ENCODE measurements around the gene UBXN1. TPM values are rescaled to one million over a fixed set of nuclear protein-coding genes. Genes with fewer than 3 reads are reported as not detected.
"Not testable (repeated sequence)": the region's sequence is repeated elsewhere in the genome, so short reads cannot be mapped to it uniquely, and the experiment has no call there.

The UBXN1 gene
- total and polyA plus RNA-seq, 9 donors: 81.6 to 170 (median 162) TPM

- peak; percentile 100 for DNase-seq
- Histone ChIP-seq H3K4me1 (ENCODE audit: control insufficient read depth, insufficient read depth, low read length) (peaks cover 43% of the 10 kb centered on the region), H3K9me3 (replicated peaks; ENCODE audit: control insufficient read depth, low read depth, low read length) (no peaks in the 10 kb centered on the region), H3K27ac (ENCODE audit: low read length) (peak overlapping the region; percentile 86), H3K27me3 (ENCODE audit: control insufficient read depth, insufficient read depth, low read length) (no peaks in the 10 kb centered on the region), H3K36me3 (ENCODE audit: control insufficient read depth, insufficient read depth, low read length) (peaks cover 43% of the 10 kb centered on the region), H3K4me3 (ENCODE audit: low read length) (peak overlapping the region; percentile 57)
- 3% methylated on average over 28 of the region's 47 CpGs for WGBS (ENCODE audit: insufficient coverage)
These were observed 30.6 kb upstream of the UBXN1 start for GRCh38 chr11:62709247-62710000.

- no peaks in the 10 kb centered on the region for H3K27me3 ChIP-seq (ENCODE audit: control insufficient read depth, insufficient read depth, low read length)
- peak overlapping the region; percentile 57 for H3K4me3 ChIP-seq (ENCODE audit: low read length)
- H3K4me1 ChIP-seq (ENCODE audit: control insufficient read depth, insufficient read depth, low read length): peaks cover 43% of the 10 kb centered on the region
- peaks cover 38% of the 10 kb centered on the region for H3K36me3 ChIP-seq (ENCODE audit: control insufficient read depth, insufficient read depth, low read length)
- no peaks in the 10 kb centered on the region for H3K9me3 ChIP-seq (replicated peaks; ENCODE audit: control insufficient read depth, low read depth, low read length)
- peak overlapping the region; percentile 86 for H3K27ac ChIP-seq (ENCODE audit: low read length)
- no CpG with 5 or more reads among the region's 7 CpGs for WGBS (ENCODE audit: insufficient coverage)
- DNase-seq: no peak
These were observed 29.9 kb upstream of the UBXN1 start for GRCh38 chr11:62708793-62709192.

GRCh38 chr11:62708392-62708791 lies 29.5 kb upstream of the UBXN1 start:
- 80% methylated on average over 5 of the region's 5 CpGs for WGBS (ENCODE audit: insufficient coverage)
- Histone ChIP-seq H3K4me1 (ENCODE audit: control insufficient read depth, insufficient read depth, low read length) (peaks cover 43% of the 10 kb centered on the region), H3K36me3 (ENCODE audit: control insufficient read depth, insufficient read depth, low read length) (peaks cover 34% of the 10 kb centered on the region), H3K27me3 (ENCODE audit: control insufficient read depth, insufficient read depth, low read length) (no peaks in the 10 kb centered on the region), H3K27ac (ENCODE audit: low read length) (peak overlapping the region; percentile 86), H3K9me3 (replicated peaks; ENCODE audit: control insufficient read depth, low read depth, low read length) (no peaks in the 10 kb centered on the region), H3K4me3 (ENCODE audit: low read length) (peak overlapping the region; percentile 57)
- no peak for DNase-seq

- 71% methylated on average over 5 of the region's 10 CpGs for whole genome bisulfite sequencing (ENCODE audit: insufficient coverage)
- Histone ChIP-seq H3K4me1 (ENCODE audit: control insufficient read depth, insufficient read depth, low read length) (peaks cover 43% of the 10 kb centered on the region), H3K27ac (ENCODE audit: low read length) (peak within 1 kb of the TSS; percentile 87), H3K9me3 (replicated peaks; ENCODE audit: control insufficient read depth, low read depth, low read length) (no peaks in the 10 kb centered on the region), H3K27me3 (ENCODE audit: control insufficient read depth, insufficient read depth, low read length) (no peaks in the 10 kb centered on the region), H3K4me3 (ENCODE audit: low read length) (peak within 1 kb of the TSS; percentile 92), H3K36me3 (ENCODE audit: control insufficient read depth, insufficient read depth, low read length) (peaks cover 29% of the 10 kb centered on the region)
- peak; percentile 46 for DNase-seq
These were observed 28.5 kb upstream of the UBXN1 start, which contains the start of the genes BSCL2 and GNG3 for GRCh38 chr11:62707277-62707861. BSCL2 (minus strand) TSS chr11:62707424; CDS start chr11:62707195, 229 bp downstream. GNG3 (plus strand) TSS chr11:62707676; CDS start chr11:62708296, 620 bp downstream.

GRCh38 chr11:62706850-62707247 lies 28.0 kb upstream of the UBXN1 start:
- peaks cover 43% of the 10 kb centered on the region for H3K4me1 ChIP-seq (ENCODE audit: control insufficient read depth, insufficient read depth, low read length)
- WGBS (ENCODE audit: insufficient coverage): 65% methylated on average over 7 of the region's 8 CpGs
- H3K36me3 ChIP-seq (ENCODE audit: control insufficient read depth, insufficient read depth, low read length): peaks cover 31% of the 10 kb centered on the region
- peak overlapping the region; percentile 87 for H3K27ac ChIP-seq (ENCODE audit: low read length)
- H3K4me3 ChIP-seq (ENCODE audit: low read length): peak overlapping the region; percentile 92
- H3K27me3 ChIP-seq (ENCODE audit: control insufficient read depth, insufficient read depth, low read length): no peaks in the 10 kb centered on the region
- no peak for DNase-seq
- no peaks in the 10 kb centered on the region for H3K9me3 ChIP-seq (replicated peaks; ENCODE audit: control insufficient read depth, low read depth, low read length)

GRCh38 chr11:62705880-62706849 lies 27.3 kb upstream of the UBXN1 start:
- Histone ChIP-seq H3K27me3 (ENCODE audit: control insufficient read depth, insufficient read depth, low read length) (no peaks in the 10 kb centered on the region), H3K27ac (ENCODE audit: low read length) (peak overlapping the region; percentile 89), H3K36me3 (ENCODE audit: control insufficient read depth, insufficient read depth, low read length) (peaks cover 28% of the 10 kb centered on the region), H3K4me1 (ENCODE audit: control insufficient read depth, insufficient read depth, low read length) (peaks cover 43% of the 10 kb centered on the region), H3K4me3 (ENCODE audit: low read length) (peak overlapping the region; percentile 92), H3K9me3 (replicated peaks; ENCODE audit: control insufficient read depth, low read depth, low read length) (no peaks in the 10 kb centered on the region)
- WGBS (ENCODE audit: insufficient coverage): 3% methylated on average over 73 of the region's 73 CpGs
- peak; percentile 95 for DNase-seq

- WGBS (ENCODE audit: insufficient coverage): 66% methylated on average over 5 of the region's 7 CpGs
- no peak for DNase-seq
- H3K27me3 ChIP-seq (ENCODE audit: control insufficient read depth, insufficient read depth, low read length): no peaks in the 10 kb centered on the region
- peaks cover 41% of the 10 kb centered on the region for H3K4me1 ChIP-seq (ENCODE audit: control insufficient read depth, insufficient read depth, low read length)
- H3K9me3 ChIP-seq (replicated peaks; ENCODE audit: control insufficient read depth, low read depth, low read length): no peaks in the 10 kb centered on the region
- H3K36me3 ChIP-seq (ENCODE audit: control insufficient read depth, insufficient read depth, low read length): peaks cover 27% of the 10 kb centered on the region
- H3K4me3 ChIP-seq (ENCODE audit: low read length): peak overlapping the region; percentile 92
- peak overlapping the region; percentile 89 for H3K27ac ChIP-seq (ENCODE audit: low read length)
These were observed 26.5 kb upstream of the UBXN1 start for GRCh38 chr11:62705413-62705812.

- Histone ChIP-seq H3K4me1 (ENCODE audit: control insufficient read depth, insufficient read depth, low read length) (peaks cover 33% of the 10 kb centered on the region), H3K36me3 (ENCODE audit: control insufficient read depth, insufficient read depth, low read length) (peaks cover 26% of the 10 kb centered on the region)
- DNase-seq; H3K27ac ChIP-seq (ENCODE audit: low read length); H3K27me3 ChIP-seq (ENCODE audit: control insufficient read depth, insufficient read depth, low read length); H3K9me3 ChIP-seq (replicated peaks; ENCODE audit: control insufficient read depth, low read depth, low read length); H3K4me3 ChIP-seq (ENCODE audit: low read length): not testable (repeated sequence)
- WGBS (ENCODE audit: insufficient coverage): 100% methylated on average over 1 of the region's 4 CpGs
These were observed 25.0 kb upstream of the UBXN1 start for GRCh38 chr11:62703921-62704320.

- Histone ChIP-seq H3K27ac (ENCODE audit: low read length) (no peak overlapping the region), H3K4me1 (ENCODE audit: control insufficient read depth, insufficient read depth, low read length) (peaks cover 21% of the 10 kb centered on the region), H3K9me3 (replicated peaks; ENCODE audit: control insufficient read depth, low read depth, low read length) (no peaks in the 10 kb centered on the region), H3K36me3 (ENCODE audit: control insufficient read depth, insufficient read depth, low read length) (peaks cover 24% of the 10 kb centered on the region), H3K4me3 (ENCODE audit: low read length) (no peak overlapping the region), H3K27me3 (ENCODE audit: control insufficient read depth, insufficient read depth, low read length) (no peaks in the 10 kb centered on the region)
- DNase-seq: no peak
- 100% methylated on average over 3 of the region's 11 CpGs for WGBS (ENCODE audit: insufficient coverage)
These were observed 23.4 kb upstream of the UBXN1 start for GRCh38 chr11:62702246-62702645.
